ENCODE data around the gene CYFIP2.

DNA sequence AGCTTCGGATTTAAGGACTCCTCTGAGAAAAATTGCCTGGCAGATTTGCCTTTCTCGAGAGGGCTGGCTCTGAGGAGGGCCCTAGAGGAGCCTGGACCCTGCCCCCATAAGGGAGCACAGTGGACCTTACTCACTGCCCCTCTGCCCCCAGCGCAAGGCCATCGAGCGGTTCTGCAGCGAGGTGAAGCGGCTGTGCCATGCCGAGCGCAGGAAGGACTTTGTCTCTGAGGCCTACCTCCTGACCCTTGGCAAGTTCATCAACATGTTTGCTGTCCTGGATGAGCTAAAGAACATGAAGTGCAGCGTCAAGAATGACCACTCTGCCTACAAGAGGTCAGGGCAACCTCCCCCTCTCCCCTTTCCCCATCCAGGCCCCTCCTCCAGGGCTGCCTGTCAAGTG lies 34.6 kb downstream of the CYFIP2 start:
- TF ChIP-seq ZNF274 (IDR thresholded peaks at IDR 0.05; ENCODE audit: low read depth, low read length): no peak
- no peak for TF ChIP-seq POLR2A (IDR thresholded peaks at IDR 0.05; ENCODE audit: borderline replicate concordance, extremely low read depth, insufficient read depth, insufficient read length)
- TF ChIP-seq TCF7L2 (IDR thresholded peaks at IDR 0.05; ENCODE audit: borderline replicate concordance, extremely low read depth, insufficient read depth, insufficient read length): no peak
- TF ChIP-seq, protein P1, sequence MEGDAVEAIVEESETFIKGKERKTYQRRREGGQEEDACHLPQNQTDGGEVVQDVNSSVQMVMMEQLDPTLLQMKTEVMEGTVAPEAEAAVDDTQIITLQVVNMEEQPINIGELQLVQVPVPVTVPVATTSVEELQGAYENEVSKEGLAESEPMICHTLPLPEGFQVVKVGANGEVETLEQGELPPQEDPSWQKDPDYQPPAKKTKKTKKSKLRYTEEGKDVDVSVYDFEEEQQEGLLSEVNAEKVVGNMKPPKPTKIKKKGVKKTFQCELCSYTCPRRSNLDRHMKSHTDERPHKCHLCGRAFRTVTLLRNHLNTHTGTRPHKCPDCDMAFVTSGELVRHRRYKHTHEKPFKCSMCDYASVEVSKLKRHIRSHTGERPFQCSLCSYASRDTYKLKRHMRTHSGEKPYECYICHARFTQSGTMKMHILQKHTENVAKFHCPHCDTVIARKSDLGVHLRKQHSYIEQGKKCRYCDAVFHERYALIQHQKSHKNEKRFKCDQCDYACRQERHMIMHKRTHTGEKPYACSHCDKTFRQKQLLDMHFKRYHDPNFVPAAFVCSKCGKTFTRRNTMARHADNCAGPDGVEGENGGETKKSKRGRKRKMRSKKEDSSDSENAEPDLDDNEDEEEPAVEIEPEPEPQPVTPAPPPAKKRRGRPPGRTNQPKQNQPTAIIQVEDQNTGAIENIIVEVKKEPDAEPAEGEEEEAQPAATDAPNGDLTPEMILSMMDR (IDR thresholded peaks at IDR 0.05 in 2 of 3, conservative IDR thresholded peaks at IDR 0.05 in 1 of 3; ENCODE audit: borderline replicate concordance in 1 of 3, insufficient read depth in 1 of 3, low read depth in 2 of 3, low read length in 2 of 3): no peak

All from HCT116 (cell line).